ENCODE measurements around the gene NEK10. TPM values are rescaled to one million over a fixed set of nuclear protein-coding genes. Genes with fewer than 3 reads are reported as not detected.

The NEK10 gene
- total RNA-seq, 1 experiment from 2014 or later: 5.7 TPM

- no peaks in the 10 kb centered on the region for H3K36me3 ChIP-seq (ENCODE audit: control insufficient read depth, insufficient read depth, low read length)
- no peak for TF ChIP-seq TCF7L2 (IDR thresholded peaks at IDR 0.05; ENCODE audit: low read depth, low read length)
- TF ChIP-seq POLR2AphosphoS5 (IDR thresholded peaks at IDR 0.05; ENCODE audit: low read depth, low read length): no peak
- TF ChIP-seq, protein P1, sequence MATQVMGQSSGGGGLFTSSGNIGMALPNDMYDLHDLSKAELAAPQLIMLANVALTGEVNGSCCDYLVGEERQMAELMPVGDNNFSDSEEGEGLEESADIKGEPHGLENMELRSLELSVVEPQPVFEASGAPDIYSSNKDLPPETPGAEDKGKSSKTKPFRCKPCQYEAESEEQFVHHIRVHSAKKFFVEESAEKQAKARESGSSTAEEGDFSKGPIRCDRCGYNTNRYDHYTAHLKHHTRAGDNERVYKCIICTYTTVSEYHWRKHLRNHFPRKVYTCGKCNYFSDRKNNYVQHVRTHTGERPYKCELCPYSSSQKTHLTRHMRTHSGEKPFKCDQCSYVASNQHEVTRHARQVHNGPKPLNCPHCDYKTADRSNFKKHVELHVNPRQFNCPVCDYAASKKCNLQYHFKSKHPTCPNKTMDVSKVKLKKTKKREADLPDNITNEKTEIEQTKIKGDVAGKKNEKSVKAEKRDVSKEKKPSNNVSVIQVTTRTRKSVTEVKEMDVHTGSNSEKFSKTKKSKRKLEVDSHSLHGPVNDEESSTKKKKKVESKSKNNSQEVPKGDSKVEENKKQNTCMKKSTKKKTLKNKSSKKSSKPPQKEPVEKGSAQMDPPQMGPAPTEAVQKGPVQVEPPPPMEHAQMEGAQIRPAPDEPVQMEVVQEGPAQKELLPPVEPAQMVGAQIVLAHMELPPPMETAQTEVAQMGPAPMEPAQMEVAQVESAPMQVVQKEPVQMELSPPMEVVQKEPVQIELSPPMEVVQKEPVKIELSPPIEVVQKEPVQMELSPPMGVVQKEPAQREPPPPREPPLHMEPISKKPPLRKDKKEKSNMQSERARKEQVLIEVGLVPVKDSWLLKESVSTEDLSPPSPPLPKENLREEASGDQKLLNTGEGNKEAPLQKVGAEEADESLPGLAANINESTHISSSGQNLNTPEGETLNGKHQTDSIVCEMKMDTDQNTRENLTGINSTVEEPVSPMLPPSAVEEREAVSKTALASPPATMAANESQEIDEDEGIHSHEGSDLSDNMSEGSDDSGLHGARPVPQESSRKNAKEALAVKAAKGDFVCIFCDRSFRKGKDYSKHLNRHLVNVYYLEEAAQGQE (IDR thresholded peaks at IDR 0.05; ENCODE audit: insufficient read depth in 1 of 2, low read depth in 2 of 2, low read length in 1 of 2): no peak
- no peak for TF ChIP-seq SIN3A (IDR thresholded peaks at IDR 0.05; ENCODE audit: borderline replicate concordance, insufficient read depth, low read depth, low read length)
- ChIA-PET POLR2A (no interaction called here), CTCF (no interaction called here)
- DNase-seq (ENCODE audit: low read depth, low spot score) (no peak), ATAC-seq (no peak)
- H3K27me3 ChIP-seq (ENCODE audit: control insufficient read depth, insufficient read depth, low read length): 0 out of 2 replicates have a peak, but pooled peaks cover 2% of the 10 kb centered on the region
- BruUV-seq (replicated peaks): no TSS peak
- no peaks in the 10 kb centered on the region for H3K9me3 ChIP-seq (ENCODE audit: control insufficient read depth, insufficient read depth, low read depth, low read length)
- no peak overlapping the region for H3K27ac ChIP-seq (ENCODE audit: low read length)
- H3K4me3 ChIP-seq (ENCODE audit: low read depth in 2 of 2, low read length in 2 of 2): no peak overlapping the region
- intact Hi-C loops (cut with micrococcal nuclease; ENCODE audit: unreplicated experiment): no loop called here
- no peaks in the 10 kb centered on the region for H3K4me1 ChIP-seq (ENCODE audit: control insufficient read depth, insufficient read depth, low read length)
- in situ Hi-C loops (cut with HindIII; ENCODE audit: low pct_unique_long_range_greater_than_20kb, low sequenced_read_pairs): no loop called here
Measured at GRCh38 chr3:27090275-27091041, 278.7 kb downstream of the NEK10 start.

DNA sequence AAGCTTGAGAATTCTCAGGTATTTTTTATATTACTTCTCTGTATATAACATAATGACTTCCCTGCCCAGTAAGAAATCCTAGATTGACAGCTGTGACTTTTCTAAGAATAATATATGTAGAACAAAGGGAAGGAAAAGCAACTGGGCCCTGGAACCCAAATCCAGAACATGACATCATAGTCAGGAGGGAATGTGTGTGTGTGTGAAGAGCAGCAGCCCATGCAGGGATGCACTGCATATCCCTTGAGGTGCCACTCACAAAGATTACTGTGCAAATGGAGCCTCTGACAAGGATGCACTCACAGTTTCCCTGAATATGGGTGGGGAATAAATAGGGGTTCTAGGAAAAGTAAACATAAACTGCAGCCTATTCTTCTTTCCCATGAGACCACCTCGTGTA lies 279.5 kb downstream of the NEK10 start:
- Histone ChIP-seq H3K4me3 (ENCODE audit: low read depth in 2 of 2, low read length in 2 of 2) (no peak overlapping the region), H3K27me3 (ENCODE audit: control insufficient read depth, insufficient read depth, low read length) (0 out of 2 replicates have a peak, but pooled peaks cover 2% of the 10 kb centered on the region), H3K4me1 (ENCODE audit: control insufficient read depth, insufficient read depth, low read length) (no peaks in the 10 kb centered on the region), H3K27ac (ENCODE audit: low read length) (no peak overlapping the region), H3K9me3 (ENCODE audit: control insufficient read depth, insufficient read depth, low read depth, low read length) (no peaks in the 10 kb centered on the region), H3K36me3 (ENCODE audit: control insufficient read depth, insufficient read depth, low read length) (no peaks in the 10 kb centered on the region)
- intact Hi-C loops (cut with micrococcal nuclease; ENCODE audit: unreplicated experiment) (no loop called here), in situ Hi-C loops (cut with HindIII; ENCODE audit: low pct_unique_long_range_greater_than_20kb, low sequenced_read_pairs) (no loop called here)
- TF ChIP-seq, protein P1 (IDR thresholded peaks at IDR 0.05; ENCODE audit: insufficient read depth in 1 of 2, low read depth in 2 of 2, low read length in 1 of 2): no peak
- ATAC-seq (no peak), DNase-seq (ENCODE audit: low read depth, low spot score) (no peak)
- ChIA-PET POLR2A (no interaction called here), CTCF (no interaction called here)
- no TSS peak for BruUV-seq (replicated peaks)

- H3K9me3 ChIP-seq (ENCODE audit: control insufficient read depth, insufficient read depth, low read depth, low read length): no peaks in the 10 kb centered on the region
- ATAC-seq (no peak), DNase-seq (ENCODE audit: low read depth, low spot score) (no peak)
- intact Hi-C loops (cut with micrococcal nuclease; ENCODE audit: unreplicated experiment): no loop called here
- 0 out of 2 replicates have a peak, but pooled peaks cover 2% of the 10 kb centered on the region for H3K27me3 ChIP-seq (ENCODE audit: control insufficient read depth, insufficient read depth, low read length)
- ChIA-PET CTCF (no interaction called here), POLR2A (no interaction called here)
- BruUV-seq (replicated peaks): no TSS peak
- no peaks in the 10 kb centered on the region for H3K36me3 ChIP-seq (ENCODE audit: control insufficient read depth, insufficient read depth, low read length)
- no peaks in the 10 kb centered on the region for H3K4me1 ChIP-seq (ENCODE audit: control insufficient read depth, insufficient read depth, low read length)
- no peak overlapping the region for H3K4me3 ChIP-seq (ENCODE audit: low read depth in 2 of 2, low read length in 2 of 2)
- H3K27ac ChIP-seq (ENCODE audit: low read length): no peak overlapping the region
- no peak for TF ChIP-seq TCF7L2 (IDR thresholded peaks at IDR 0.05; ENCODE audit: low read depth, low read length)
- TF ChIP-seq, protein P2, sequence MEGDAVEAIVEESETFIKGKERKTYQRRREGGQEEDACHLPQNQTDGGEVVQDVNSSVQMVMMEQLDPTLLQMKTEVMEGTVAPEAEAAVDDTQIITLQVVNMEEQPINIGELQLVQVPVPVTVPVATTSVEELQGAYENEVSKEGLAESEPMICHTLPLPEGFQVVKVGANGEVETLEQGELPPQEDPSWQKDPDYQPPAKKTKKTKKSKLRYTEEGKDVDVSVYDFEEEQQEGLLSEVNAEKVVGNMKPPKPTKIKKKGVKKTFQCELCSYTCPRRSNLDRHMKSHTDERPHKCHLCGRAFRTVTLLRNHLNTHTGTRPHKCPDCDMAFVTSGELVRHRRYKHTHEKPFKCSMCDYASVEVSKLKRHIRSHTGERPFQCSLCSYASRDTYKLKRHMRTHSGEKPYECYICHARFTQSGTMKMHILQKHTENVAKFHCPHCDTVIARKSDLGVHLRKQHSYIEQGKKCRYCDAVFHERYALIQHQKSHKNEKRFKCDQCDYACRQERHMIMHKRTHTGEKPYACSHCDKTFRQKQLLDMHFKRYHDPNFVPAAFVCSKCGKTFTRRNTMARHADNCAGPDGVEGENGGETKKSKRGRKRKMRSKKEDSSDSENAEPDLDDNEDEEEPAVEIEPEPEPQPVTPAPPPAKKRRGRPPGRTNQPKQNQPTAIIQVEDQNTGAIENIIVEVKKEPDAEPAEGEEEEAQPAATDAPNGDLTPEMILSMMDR (IDR thresholded peaks at IDR 0.05): no peak
- TF ChIP-seq SIN3A (IDR thresholded peaks at IDR 0.05; ENCODE audit: borderline replicate concordance, insufficient read depth, low read depth, low read length): no peak
- TF ChIP-seq POLR2AphosphoS5 (IDR thresholded peaks at IDR 0.05; ENCODE audit: low read depth, low read length): no peak
- TF ChIP-seq, protein P1 (IDR thresholded peaks at IDR 0.05; ENCODE audit: insufficient read depth in 1 of 2, low read depth in 2 of 2, low read length in 1 of 2): no peak
- in situ Hi-C loops (cut with HindIII; ENCODE audit: low pct_unique_long_range_greater_than_20kb, low sequenced_read_pairs): no loop called here
Measured at GRCh38 chr3:27089068-27089467, 280.1 kb downstream of the NEK10 start.

Measured in Panc1 (cell line).